Parathyroid adenoma (tissue), 2 donors: ENCODE data around the gene PLPP6.

ENCODE experiments used
- H2AFZ ChIP-seq: fragments of 300-600 bp; sonication (generic); one replicate; pipeline ENCODE4 v1.7.0; 2017; ENCODE audit warnings: antibody characterized with exemption, mild to moderate bottlenecking
- H3K27ac ChIP-seq: fragments of 300-600 bp; sonication (generic); one replicate; pipeline ENCODE4 v1.7.0; 2017
- H3K27me3 ChIP-seq: fragments of 300-600 bp; sonication (generic); one replicate; pipeline ENCODE4 v1.7.0; 2017; ENCODE audit warnings: low read length; ENCODE audit not compliant: control insufficient read depth, insufficient read depth
- H3K36me3 ChIP-seq: fragments of 300-600 bp; sonication (generic); one replicate; pipeline ENCODE4 v1.7.0; 2017; ENCODE audit warnings: low read length; ENCODE audit not compliant: control insufficient read depth, insufficient read depth
- H3K4me1 ChIP-seq: fragments of 300-600 bp; sonication (generic); one replicate; pipeline ENCODE4 v1.7.0; 2017; ENCODE audit warnings: control low read depth
- H3K4me2 ChIP-seq: fragments of 300-600 bp; sonication (generic); one replicate; pipeline ENCODE4 v1.7.0; 2017; ENCODE audit warnings: low read length
- H3K4me3 ChIP-seq: fragments of 300-600 bp; sonication (generic); one replicate; pipeline ENCODE4 v1.7.0; 2017; ENCODE audit warnings: low read depth, low read length
- H3K79me2 ChIP-seq: fragments of 300-600 bp; sonication (generic); one replicate; pipeline ENCODE4 v1.7.0; 2017; ENCODE audit warnings: control low read depth
- H3K9ac ChIP-seq: fragments of 300-600 bp; sonication (generic); one replicate; pipeline ENCODE4 v1.7.0; 2017; ENCODE audit warnings: mild to moderate bottlenecking
- H3K9me3 ChIP-seq: fragments of 300-600 bp; sonication (generic); one replicate; pipeline ENCODE4 v1.7.0; 2017; ENCODE audit warnings: low read length; ENCODE audit not compliant: control insufficient read depth
- TF ChIP-seq, protein P1 (sequence below): fragments of 300-600 bp; sonication (generic); IDR thresholded peaks from one replicate; pipeline ENCODE4 v1.7.0; 2017; ENCODE audit warnings: antibody characterized with exemption, mild to moderate bottlenecking
- donor health status: primary hyperparathyroidism.

Gene PLPP6

DNA sequence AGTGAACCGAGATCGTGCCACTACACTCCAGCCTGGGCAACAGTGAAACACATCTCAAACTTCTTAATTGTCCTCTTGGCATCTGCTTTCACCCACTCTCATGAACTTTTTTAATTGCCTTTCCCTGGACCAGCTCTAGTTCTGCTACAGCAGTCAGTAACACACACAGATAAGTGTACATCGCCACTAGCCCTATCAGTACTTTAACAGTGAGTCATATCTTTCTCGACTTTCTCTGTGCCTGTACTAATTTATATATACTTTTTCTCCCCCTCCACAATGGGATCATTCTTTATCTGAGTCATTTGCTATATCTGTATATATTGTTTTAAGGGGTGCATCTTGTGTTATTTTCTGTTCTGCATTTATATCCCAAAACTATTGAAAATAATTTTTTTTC lies 24.0 kb downstream of the PLPP6 start:
- Histone ChIP-seq H3K9ac (no peak overlapping the region), H3K36me3 (no peaks in the 10 kb centered on the region), H3K27ac (no peak overlapping the region), H3K9me3 (no peaks in the 10 kb centered on the region), H3K27me3 (no peaks in the 10 kb centered on the region), H3K4me1 (no peaks in the 10 kb centered on the region), H3K4me3 (no peak overlapping the region), H2AFZ (no peak overlapping the region), H3K4me2 (no peak overlapping the region), H3K79me2 (peaks cover 2% of the 10 kb centered on the region)
- TF ChIP-seq, protein P1, sequence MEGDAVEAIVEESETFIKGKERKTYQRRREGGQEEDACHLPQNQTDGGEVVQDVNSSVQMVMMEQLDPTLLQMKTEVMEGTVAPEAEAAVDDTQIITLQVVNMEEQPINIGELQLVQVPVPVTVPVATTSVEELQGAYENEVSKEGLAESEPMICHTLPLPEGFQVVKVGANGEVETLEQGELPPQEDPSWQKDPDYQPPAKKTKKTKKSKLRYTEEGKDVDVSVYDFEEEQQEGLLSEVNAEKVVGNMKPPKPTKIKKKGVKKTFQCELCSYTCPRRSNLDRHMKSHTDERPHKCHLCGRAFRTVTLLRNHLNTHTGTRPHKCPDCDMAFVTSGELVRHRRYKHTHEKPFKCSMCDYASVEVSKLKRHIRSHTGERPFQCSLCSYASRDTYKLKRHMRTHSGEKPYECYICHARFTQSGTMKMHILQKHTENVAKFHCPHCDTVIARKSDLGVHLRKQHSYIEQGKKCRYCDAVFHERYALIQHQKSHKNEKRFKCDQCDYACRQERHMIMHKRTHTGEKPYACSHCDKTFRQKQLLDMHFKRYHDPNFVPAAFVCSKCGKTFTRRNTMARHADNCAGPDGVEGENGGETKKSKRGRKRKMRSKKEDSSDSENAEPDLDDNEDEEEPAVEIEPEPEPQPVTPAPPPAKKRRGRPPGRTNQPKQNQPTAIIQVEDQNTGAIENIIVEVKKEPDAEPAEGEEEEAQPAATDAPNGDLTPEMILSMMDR, result no peak

DNA sequence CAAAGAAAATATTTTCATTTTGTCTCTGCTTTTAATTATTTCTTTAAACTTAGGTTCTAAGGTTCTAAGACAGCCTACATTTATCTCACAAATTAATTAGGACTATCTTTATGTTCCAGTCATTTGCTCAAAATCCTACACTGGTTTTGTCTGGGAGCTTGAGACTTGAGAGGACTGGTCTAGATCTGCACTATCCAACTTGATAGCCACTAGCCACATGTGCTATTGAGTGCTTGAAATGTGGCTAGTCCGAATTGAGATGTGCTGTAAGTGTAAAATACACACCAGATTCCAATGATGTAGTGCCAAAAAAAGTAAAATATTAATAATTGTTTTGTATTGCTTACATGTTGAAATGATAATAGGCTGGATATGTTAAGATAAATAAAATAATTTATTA lies 24.5 kb downstream of the PLPP6 start:
- H3K9ac ChIP-seq, result no peak overlapping the region
- no peak overlapping the region for H3K4me3 ChIP-seq
- H3K9me3 ChIP-seq, result no peaks in the 10 kb centered on the region
- TF ChIP-seq, protein P1, result no peak
- no peak overlapping the region for H2AFZ ChIP-seq
- H3K4me1 ChIP-seq, result no peaks in the 10 kb centered on the region
- H3K36me3 ChIP-seq, result no peaks in the 10 kb centered on the region
- no peak overlapping the region for H3K27ac ChIP-seq
- H3K79me2 ChIP-seq, result no peaks in the 10 kb centered on the region
- no peaks in the 10 kb centered on the region for H3K27me3 ChIP-seq
- no peak overlapping the region for H3K4me2 ChIP-seq

DNA sequence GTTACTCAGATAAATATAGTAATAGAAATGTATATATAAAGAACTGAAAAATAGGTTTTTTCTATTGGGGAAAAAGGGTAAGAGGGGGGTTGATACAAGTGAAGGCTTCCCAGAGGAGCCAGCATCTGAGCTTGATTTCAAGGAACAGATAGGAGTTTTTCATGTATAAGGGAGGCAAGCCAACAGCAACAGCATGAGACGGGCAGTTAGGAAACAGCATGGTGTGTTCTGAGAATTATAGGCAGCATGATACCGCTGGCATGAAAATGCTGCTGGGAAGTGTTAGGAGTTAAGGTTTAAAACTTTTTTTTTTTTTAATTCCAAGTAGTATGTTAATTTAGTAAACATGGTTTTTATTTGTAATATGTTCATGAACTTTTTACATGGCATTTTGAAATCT lies 26.9 kb downstream of the PLPP6 start:
- no peaks in the 10 kb centered on the region for H3K4me1 ChIP-seq
- H3K9ac ChIP-seq, result no peak overlapping the region
- no peaks in the 10 kb centered on the region for H3K9me3 ChIP-seq
- no peaks in the 10 kb centered on the region for H3K79me2 ChIP-seq
- H3K36me3 ChIP-seq, result no peaks in the 10 kb centered on the region
- no peaks in the 10 kb centered on the region for H3K27me3 ChIP-seq
- no peak overlapping the region for H3K4me2 ChIP-seq
- no peak overlapping the region for H3K4me3 ChIP-seq
- H3K27ac ChIP-seq, result no peak overlapping the region
- TF ChIP-seq, protein P1, result no peak
- no peak overlapping the region for H2AFZ ChIP-seq

DNA sequence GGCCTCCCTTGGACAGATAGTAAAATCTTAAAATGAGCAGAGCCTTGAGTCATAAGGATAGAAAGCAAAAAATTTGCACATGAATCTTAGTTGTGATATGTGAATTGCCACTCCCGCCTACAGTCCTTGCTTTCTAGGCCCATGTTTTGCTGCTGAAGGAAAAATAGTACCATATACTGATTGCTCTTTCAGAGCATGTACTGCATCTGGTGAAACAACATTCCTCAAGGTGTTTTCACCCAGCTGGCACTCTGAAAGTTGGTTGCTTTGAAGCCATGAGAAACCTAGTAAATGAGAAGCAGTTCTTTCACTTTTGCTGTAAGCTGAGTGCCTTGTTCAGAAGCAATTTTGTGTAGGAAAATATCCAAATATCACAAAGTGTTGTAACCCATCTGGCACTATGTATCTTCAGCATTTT lies 27.6 kb downstream of the PLPP6 start:
- no peaks in the 10 kb centered on the region for H3K36me3 ChIP-seq
- no peak overlapping the region for H3K4me2 ChIP-seq
- H3K9me3 ChIP-seq, result no peaks in the 10 kb centered on the region
- no peak overlapping the region for H3K9ac ChIP-seq
- no peak overlapping the region for H3K27ac ChIP-seq
- no peak overlapping the region for H3K4me3 ChIP-seq
- no peak overlapping the region for H2AFZ ChIP-seq
- H3K79me2 ChIP-seq, result no peaks in the 10 kb centered on the region
- H3K4me1 ChIP-seq, result no peaks in the 10 kb centered on the region
- no peaks in the 10 kb centered on the region for H3K27me3 ChIP-seq
- TF ChIP-seq, protein P1, result no peak

DNA sequence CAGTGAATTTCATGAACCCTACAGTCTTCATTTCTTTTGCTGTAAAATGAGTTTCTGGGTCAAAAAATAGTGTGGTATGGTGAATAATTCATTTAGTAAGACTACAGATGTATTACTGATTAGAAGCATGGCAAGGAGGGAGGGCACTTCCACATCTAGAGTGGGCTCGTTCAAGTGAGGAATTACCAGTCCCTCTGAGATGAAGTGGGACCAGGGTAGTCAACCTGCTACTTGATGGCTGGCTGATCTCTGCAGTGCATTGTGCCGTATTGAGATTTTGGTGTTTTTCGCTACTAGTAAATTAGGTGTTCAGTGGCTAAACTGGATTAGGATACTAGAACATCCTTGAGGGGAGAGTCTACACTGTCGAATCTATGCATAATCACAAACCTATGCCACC lies 28.1 kb downstream of the PLPP6 start:
- Histone ChIP-seq H3K27me3 (no peaks in the 10 kb centered on the region), H3K36me3 (no peaks in the 10 kb centered on the region), H2AFZ (no peak overlapping the region), H3K4me2 (no peak overlapping the region), H3K9me3 (no peaks in the 10 kb centered on the region), H3K4me3 (no peak overlapping the region), H3K79me2 (no peaks in the 10 kb centered on the region), H3K27ac (no peak overlapping the region), H3K4me1 (no peaks in the 10 kb centered on the region), H3K9ac (no peak overlapping the region)
- TF ChIP-seq, protein P1, result no peak
